TTC549 (cell line): ENCODE data around the gene CTSO.

Experiments used
- FAIRE-seq: peaks from 2 replicates; lab custom pipeline; 2012; peaks lifted over from hg19 to GRCh38; lab: Jason Lieb, UNC

The CTSO gene, protein sequence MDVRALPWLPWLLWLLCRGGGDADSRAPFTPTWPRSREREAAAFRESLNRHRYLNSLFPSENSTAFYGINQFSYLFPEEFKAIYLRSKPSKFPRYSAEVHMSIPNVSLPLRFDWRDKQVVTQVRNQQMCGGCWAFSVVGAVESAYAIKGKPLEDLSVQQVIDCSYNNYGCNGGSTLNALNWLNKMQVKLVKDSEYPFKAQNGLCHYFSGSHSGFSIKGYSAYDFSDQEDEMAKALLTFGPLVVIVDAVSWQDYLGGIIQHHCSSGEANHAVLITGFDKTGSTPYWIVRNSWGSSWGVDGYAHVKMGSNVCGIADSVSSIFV

DNA sequence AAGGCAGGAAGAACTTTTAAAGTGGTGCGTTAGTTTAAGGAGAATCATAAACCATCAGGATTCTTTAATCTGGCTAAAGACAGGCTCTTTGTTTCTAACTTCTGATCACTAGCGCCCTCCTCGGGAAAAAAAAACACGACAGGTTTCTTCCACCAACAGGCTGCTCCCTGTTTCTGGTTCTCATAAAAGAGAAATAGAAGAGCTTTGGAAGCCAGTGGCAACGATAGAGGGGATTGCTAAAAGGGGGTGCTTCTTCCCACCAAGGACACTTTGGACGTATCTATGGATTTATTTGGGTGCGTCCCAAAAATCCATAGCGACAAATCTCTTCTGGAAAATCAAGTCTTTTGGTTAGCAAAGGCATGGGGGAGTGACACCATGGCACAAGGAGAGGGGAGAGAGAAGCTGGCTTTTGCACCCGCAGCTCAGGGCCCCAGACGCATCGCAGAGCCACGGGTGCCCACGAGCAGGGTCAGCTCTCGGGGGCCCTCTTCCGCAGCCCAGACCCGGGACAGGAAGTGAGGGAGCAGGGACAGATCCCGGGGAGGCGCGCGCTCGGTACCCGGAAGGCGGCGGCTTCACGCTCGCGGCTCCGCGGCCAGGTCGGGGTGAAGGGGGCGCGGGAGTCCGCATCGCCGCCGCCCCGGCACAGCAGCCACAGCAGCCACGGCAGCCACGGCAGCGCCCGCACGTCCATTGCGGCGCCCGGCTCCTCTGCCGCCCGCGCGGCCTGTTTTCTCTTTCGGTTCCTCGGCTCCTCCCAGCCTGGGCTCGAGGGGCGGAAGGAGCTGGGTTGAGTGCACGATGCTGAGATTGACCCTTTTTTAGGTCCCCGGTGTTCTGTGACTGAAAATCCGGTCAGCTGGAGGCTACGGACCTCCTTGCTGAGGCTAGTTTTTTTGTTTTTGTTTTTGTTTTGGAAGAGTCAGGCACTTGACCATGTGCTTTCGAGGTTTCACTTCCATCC lies at the start of gene CTSO:
CTSO (minus strand) TSS at position 716 of the 967 bp plus-strand sequence; CDS start at position 697, 19 bp downstream.
- FAIRE-seq, result peak; percentile 74

DNA sequence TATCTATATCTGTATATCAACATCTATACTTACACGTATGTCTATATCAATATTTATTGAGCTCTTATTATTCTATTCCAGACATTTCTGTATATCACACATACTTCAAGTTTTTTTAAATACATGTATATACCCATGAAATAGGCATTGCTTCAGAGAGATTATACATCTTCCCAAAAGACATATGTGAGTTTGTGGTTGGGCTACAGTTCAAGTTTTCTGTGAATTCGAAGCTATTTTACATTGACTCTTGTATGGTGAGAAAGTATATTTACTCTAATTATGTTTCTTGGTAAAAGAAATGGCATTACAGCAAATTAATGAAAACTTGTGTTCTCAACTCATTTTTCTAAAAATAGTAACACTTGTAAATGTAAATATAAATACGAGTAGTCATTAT lies 46.8 kb upstream of the CTSO start:
- FAIRE-seq, result no peak

DNA sequence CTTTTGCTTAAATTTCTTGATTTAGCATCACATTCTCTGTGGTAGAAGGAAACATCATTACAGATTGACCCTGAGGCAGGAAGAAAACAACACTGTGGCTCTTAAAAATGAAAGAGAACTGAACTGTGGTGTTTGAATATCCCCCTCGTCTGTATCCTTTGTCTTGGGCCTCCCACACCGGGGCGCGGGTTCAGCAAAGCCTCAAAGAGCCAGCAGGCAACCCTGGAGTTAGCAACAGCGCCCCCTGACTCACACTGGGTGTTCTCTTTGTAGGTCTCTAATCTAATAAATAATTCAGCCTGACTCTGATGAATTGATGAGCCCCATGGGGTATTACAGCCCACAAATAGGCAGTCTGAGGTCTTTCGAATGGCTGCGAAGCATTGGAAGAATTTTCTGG lies 46.1 kb upstream of the CTSO start:
- no peak for FAIRE-seq

DNA sequence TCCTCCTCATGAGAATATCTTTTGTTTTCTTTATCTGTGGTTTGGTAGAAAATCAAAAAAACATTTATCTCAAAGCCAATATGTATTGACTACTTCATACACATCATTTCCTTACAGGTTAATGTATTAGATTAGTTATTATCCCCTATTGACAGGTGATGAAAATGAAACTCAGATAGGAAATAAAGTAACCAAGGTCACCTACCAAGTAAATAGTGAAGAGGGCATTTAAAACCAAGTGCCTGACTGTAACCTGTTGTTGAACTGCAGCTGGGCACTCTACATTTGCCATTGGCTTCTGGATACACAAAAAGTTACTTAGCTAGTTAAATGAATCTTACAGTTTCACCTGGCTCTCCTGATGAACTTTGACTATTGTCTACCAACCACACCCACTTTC lies 41.4 kb upstream of the CTSO start:
- no peak for FAIRE-seq

DNA sequence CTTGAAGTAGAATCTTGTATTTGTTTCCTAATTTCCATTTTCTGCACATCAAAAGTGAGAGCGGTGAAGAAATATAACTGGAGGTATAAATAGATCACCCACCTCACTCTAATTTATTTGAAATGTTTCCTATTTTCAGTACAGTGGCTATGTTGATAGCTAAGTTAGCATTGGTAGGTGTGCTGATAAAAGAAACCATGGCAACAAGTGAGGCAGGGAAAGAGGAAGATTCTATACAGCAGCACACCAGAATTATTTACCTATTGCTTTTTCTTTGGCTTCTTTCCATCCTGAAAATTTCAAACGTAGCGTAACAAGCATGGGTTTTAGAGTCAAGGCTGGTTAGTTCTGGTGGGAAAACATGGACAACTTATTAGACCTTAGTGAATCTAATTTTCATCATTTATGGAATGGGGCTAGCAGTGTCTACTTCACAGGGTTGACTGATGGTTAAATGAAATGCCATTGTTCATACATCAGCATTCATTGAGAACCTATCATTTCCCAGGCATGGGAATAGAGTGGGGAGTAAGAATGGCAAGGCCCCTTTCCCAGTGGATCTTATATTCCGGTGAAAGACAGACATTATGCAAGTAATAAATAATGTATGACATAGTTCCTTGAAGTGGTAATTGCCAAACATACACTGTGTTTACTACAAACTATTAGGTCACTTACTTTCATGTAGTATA lies 30.6 kb upstream of the CTSO start:
- no peak for FAIRE-seq

DNA sequence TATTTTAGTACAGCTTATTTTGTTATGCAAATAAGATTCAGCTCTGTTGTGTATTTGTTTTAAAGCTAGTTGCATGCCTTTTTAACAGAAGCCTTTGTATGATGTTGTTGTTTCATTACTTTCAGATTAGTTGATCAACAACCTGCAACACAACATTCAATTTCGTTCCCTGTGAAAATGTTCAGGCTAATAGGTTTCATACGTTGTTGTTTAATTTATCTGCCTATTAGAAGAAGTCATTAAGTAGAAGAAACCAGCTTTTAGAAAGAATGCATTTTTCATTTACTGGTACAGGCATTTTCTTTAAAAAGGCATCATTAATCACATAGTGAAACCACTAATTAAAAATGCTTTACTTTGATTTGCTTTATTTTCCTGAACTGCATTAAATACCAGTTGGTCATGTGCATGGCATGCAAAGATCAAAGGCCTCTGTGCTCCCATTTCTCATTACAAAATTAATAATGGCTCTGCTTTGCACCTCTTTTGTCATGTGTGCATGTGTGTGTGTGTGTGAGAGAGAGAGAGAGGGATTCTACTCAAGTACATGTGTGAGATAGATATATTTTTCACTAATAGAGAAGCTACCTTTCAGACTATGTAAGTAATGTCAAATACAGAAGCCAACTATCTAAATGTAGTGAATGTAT lies 29.2 kb upstream of the CTSO start:
- no peak for FAIRE-seq

DNA sequence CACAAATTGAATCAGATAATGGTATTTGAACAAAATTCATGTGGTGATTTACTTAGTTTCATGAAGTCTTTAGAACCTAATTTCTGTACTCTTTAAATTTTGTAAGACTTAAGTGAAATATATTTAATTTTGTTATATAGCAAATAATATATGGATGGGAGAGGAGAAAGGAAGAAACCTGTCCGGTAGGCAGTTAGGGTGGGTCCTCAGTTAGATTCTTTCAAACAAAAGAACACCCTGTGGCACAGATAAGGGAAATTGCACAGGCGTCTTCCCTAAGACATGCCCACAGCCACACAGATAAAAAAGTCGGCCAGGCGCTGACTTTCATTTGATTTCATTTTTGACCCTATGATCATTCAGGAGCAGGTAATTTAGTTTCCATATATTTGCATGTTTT lies 25.1 kb upstream of the CTSO start:
- no peak for FAIRE-seq

DNA sequence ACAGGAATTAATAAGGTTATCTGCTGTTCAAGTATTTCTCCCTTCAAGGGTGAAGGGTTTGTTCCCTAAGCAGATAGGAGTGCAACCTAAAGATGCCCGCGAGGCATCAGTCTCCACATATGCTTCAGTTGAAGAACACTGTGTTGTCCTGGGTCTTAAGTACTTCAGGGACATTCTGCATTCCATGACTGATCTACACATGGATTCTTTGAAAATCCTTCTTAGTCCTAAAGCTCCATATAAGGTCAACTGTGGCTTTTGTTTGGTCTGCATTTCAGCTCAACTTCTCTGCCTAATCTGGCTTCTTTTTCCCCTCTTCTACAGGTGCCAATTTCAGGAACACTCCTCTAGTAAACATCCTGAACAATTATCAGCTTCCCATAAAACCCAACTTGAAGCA lies 21.8 kb upstream of the CTSO start:
- no peak for FAIRE-seq

DNA sequence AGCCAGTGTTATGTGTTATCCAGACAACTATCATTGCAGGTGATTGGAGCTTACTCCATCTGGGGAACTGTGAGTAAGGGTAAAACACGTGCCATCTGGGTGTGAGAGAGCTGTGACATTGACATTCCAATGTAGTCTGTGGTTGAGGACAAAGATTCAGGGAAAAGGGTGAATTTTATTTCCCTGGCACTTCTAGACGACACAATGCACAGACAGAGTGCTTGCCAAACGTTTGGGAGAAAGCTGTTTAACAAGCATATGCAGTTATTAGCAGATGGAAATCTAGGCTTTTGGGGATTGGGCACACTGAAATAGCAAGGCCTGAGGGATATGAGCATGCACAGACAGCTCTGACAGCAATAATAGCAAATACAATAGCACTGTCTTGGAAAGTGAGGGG lies 21.3 kb upstream of the CTSO start:
- no peak for FAIRE-seq

DNA sequence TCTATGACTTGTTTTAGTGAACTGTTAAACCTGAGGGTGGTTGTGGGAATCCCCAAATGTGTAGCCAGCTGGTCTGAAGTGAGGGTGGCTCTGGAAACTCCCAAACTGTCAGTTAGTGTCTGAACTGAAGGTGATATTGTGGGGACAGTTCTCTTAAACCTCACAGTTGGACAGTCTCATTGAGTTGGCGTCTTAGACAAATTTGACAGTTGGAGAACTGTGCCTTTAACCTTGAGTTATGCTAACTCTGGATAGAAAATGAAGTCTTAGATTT lies 20.7 kb upstream of the CTSO start:
- no peak for FAIRE-seq

DNA sequence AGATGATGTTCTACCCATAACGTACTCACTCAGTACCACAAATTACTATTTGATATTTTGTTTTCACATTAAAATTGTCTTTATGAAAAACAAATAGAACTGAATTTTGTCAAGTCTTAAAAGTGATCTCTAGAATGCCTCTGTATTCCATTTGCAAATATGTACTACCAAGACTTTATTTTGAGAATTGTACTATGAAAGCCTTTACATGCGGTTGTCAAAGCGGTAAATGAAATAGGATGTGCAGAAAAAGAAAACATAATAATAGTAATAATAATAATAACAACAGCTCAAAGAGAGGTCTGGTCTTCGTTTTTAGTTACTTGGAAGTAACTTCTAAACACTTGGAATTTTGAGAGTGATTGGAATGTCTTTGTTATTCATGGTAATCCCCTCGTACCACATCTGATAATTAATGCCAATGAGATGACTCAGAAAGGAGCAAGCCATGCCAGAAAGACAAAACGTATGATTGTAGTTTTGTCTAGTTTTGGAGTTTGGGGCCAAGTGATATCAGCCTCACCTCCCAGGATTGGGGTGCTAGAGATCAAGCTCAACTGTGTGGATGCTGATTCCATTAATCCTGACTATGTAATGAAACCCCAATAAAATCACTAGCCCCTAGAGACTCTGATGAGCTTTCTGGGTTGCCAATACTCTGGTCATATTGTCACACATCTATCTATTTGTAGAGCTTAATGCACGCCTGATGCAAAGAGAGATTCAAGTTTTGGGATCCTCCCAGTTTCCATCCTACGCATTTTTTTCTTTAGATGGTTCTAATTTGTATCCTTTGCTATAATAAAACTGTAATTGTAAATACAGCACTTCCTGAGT lies 20.2 kb upstream of the CTSO start:
- FAIRE-seq, result no peak

DNA sequence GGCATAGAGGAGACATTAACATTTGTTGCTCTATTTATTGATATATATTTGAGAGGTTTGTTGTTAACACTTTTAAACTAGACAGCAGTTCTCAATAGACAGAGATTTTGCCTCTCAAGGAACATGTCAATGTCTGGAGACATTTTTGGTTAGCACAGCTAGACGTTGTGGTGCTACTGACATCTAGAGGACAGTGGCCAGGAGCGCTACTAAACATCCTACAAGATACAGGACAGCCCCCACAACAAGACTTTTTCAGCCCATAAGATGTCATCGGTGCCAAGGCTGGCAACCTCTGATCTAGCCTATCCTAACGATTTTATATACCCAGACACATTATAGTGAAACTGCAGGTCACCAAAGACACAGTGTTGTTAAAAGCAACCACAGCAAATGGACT lies 18.4 kb upstream of the CTSO start:
- peak; percentile 78 for FAIRE-seq

DNA sequence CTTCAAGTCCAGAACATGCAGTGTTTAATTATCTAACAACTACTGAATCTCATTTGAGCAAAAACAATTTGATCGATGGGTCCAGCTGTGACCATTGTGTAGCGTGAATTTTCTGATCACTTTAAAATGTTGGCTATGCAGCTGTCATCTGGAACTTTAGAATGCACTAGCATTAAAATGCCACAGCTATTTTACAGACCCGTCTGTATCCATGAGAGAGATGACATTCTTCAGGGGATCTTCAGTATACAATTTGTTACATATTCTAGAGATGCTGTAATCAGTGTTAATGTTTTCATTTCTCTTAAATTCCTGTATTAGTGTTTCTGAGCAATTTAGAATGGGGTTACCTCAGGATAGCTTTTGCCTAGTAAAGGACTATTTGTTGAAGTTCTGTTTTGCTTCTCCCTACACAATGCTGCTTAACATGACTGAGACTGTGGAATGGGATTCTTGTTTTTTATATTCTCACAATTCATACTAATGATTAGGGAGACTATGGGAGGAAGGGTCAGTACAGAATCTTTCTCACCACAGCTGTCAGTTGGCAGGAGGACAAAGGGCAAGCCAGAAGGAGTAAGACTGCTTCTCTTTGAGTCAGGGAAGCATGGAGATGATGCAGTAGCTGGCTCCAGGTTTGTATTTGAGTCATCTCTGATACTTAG lies 13.2 kb upstream of the CTSO start:
- FAIRE-seq, result no peak

DNA sequence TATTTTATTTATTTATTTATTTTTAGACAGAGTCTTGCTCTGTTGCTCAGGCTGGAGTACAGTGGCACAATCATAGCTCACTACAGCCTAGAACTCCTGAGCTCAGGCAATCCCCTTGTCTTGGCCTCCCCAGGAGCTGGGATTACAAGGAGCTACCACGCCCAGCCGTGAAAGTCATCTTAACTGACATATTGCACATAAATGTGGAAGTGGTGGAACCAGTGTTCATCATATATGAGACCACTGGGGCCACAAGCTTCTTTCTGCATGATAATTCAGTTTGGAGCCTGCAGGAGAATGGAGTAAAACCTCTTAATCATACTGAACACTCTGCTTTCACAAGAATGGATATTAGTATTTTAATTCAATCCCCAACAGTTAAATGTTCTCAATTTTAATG lies 12.5 kb upstream of the CTSO start:
- no peak for FAIRE-seq

DNA sequence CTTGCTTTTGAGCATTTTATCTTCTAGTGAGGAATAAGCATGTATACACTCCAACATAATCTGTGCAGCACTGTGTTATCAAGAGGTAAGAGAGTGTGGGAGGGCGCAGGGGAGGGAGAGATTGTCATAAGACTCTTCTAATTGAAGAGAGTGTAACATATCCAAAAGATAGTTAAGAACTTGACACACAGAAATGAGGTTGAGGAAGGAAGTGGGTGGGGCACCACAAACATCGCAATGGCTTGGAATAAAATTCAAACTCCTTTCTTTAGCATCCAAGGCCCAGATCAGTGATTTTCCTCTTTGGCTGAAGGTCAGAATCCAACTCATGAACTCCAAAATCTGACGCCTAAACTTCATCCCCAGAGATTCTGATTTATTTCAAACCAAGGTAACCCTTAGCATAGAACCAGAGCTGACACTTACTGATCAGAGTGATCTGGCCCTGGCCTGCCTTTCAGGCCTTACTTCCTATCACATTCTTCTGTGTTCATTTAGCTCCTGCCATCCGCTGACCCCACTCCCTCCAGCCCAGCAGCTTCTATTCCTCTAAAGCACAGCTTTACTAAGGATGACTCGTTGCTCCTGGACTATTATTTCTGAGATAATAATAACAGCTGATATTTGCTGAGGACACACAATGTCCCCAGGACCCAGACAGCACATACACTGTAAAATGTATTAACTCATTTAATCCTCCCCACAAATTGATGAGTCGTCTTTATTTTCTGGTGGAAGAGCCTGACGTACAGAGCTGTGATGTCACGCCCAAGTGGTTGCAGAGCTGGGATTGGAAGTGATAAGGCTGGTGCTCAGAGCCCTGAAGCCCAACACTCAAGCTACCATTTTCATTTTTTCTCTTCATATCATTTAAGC lies 10.6 kb upstream of the CTSO start:
- FAIRE-seq, result no peak

DNA sequence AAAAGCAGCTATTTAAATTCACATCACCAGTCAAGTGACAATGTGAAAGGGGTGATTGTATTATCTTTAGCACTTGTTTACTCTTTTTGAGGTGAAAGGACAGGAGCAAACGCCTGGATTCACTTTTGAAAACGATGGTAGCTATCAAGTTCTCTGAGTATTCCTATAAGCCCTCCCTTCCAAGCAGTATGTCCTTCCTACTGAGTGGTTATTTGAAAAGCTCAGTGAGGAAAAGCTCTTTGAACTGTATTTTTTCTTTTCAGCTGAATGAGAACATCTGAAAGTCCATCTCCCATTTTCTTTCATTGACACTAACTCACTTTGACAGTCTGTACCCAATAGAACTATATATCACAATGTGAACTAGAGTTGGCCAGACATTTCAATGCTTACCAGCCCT lies 9.1 kb upstream of the CTSO start:
- no peak for FAIRE-seq

DNA sequence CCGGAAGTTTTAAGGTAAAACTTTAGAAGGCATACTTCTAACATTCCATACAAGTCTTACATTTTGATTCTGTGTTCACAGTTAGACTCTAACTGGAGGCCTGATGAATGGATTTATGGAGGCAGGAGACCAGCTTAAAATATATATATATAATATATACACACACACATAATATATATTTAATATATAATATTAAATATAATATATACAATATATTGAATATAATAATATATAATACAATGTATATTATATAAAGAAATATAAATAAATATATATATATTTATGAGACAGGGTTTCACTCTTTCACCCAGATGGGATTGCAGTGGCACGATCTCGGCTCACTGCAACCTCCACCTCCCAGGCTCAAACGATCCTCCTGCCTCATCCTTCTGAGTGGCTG lies 7.9 kb upstream of the CTSO start:
- FAIRE-seq, result no peak

DNA sequence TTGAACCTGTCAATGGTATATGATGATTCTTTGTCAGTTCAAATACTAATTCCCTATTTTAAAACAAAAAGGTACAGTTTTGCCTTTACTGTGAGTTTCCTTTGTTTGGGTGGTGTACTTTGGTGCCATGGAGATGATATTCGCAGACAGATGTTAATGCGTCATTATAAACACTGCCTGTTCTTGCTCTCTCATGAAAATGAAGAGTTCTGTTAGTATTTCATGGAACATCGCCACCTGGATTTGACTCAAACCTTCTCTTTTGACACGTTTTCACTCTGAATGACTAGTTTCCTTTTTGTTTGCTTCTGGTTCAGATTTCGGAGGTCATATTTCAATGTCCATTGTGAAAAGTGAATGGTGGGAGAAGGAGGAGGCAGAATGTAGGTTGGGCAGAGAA lies 6.9 kb upstream of the CTSO start:
- FAIRE-seq, result no peak

DNA sequence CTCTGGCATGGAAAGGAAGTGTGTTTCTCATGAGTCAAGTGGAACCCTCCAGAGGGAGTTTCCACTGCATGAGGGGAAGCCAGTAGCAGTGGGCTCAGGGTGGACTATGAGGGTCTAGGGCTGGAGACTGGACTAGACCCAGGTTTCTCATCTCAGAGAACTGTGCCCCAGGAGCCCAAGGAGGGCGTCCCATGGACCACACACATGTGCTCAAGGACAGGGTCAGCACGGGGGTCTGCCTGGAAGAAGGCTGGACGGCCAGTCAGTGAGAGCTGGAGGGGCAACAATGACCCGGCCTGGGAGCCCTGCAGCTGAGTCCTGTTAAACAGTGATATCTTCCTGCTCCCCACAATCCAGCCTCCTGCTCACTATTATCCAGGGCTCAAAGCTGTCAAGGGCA lies 5.8 kb upstream of the CTSO start:
- no peak for FAIRE-seq

DNA sequence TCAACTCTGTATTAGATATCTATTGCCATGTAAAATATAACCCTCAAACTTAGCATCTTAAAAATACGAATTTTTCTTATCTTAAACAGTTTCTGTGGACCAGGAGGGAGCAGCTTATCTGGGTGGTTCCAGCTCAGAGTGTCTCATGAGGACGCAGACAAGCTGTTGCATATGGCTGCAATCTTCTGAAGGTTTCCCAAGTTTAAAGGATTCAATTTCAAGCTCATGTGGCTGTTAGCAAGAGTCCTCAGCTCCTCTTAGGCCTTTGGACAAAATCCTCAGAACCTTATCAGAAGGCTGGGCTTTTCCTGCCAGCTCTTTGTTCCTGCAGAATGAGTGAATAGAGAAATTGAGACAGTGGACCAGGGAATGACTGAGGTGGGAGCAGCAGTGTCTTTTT lies 2.8 kb upstream of the CTSO start:
- FAIRE-seq, result no peak
